ENCODE results near the gene THBS1.

Gene THBS1

DNA sequence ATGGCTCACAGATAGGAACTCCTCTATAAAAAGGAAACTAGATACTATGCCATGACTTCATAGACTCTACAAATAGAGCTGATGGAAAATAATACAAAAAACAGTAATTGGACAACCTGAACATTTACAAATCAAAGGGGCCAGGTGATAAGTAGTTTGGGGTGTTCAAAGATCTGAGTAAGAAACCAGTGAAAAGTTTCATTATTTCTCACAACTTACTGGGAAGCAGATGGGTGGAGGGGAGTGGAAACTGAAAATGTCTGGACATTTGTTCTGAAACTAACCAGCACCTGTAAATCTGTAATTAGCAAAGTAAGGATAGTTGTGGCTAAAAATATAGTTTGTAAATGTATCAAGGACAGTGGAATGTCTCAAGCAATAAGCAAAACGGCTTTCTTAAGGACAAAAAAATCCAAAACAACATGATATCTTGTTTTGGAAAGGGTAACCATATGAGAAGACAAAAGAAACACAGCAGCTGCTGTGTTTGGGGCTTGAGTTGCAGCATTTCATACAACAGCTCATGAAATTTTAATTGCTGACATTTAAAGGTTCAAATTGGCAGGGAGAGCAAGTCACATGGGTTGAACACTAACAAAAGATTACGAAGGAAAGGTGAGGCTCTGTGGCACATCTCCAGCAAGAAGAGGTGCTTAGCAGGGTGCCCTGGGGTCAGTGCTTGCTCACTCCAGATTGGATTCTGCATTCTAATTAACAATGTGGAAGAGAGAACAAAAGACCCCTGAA is 26.8 kb upstream of the THBS1 start:
- Histone ChIP-seq H3K27me3 (ENCODE audit: insufficient read depth, low read length) (no peaks in the 10 kb centered on the region), H3K4me3 (ENCODE audit: low read length) (no peak overlapping the region), H3K36me3 (ENCODE audit: insufficient read depth, low read length) (no peaks in the 10 kb centered on the region), H2AFZ (ENCODE audit: low read depth, low read length) (peak overlapping the region; percentile 53), H3K4me1 (ENCODE audit: insufficient read depth, low read length) (peaks cover 17% of the 10 kb centered on the region), H3K9me3 (ENCODE audit: low read length) (no peaks in the 10 kb centered on the region)

DNA sequence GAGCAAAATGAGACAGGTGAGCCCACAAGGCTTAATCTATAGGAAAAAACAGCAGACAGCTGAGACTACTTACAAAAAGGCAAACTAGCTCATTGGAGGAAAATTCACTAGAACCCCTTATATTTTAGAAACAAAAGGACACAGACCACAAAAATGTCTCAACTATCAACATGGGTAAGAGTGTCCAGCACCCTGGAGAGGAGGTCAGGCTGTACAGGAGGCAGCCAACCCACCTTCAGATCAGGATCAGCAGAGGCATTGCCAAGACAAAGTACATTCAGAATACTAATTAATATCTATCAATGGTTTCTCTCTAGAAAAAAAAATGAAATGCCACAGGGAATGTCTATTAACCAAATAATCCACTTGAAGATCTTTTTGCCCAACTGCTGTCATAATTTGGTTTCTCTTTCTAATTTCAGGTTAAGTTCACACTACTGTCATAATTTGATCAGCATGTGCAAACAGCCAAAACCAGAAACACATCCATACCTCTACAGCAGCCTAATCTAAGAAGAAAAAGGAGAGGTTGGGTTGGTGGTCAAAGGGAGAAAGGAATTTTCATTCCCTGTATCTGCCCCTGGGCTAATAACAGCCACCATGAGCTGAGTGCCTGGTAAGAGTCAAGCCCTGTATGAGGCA is 26.0 kb upstream of the THBS1 start:
- H2AFZ ChIP-seq (ENCODE audit: low read depth, low read length): peak overlapping the region; percentile 53
- no peaks in the 10 kb centered on the region for H3K27me3 ChIP-seq (ENCODE audit: insufficient read depth, low read length)
- peaks cover 17% of the 10 kb centered on the region for H3K4me1 ChIP-seq (ENCODE audit: insufficient read depth, low read length)

DNA sequence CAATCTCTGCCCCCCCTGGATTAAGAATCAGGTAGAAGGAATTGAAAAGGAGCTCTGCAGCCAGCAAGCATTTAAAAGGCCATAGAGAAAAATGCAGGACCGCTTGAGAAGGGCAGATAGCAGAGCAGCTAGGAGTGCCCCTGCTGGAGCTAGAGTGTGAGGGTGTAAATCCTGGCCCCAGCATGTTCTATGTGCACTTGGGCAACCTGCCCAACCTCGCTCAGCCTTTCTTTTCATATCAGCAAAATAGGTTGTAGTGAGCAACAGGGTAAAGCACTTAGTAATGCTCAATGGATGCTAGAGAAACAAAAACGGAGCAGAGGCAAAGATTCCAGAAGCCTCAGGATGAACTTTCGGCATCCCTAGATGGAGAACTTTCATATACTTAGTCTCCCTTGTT is 25.0 kb upstream of the THBS1 start:
- H3K4me1 ChIP-seq (ENCODE audit: insufficient read depth, low read length): peaks cover 17% of the 10 kb centered on the region
- H3K27me3 ChIP-seq (ENCODE audit: insufficient read depth, low read length): no peaks in the 10 kb centered on the region
- H3K36me3 ChIP-seq (ENCODE audit: insufficient read depth, low read length): no peaks in the 10 kb centered on the region
- no peak overlapping the region for H2AFZ ChIP-seq (ENCODE audit: low read depth, low read length)
- H3K9me3 ChIP-seq (ENCODE audit: low read length): no peaks in the 10 kb centered on the region
- no peak overlapping the region for H3K4me3 ChIP-seq (ENCODE audit: low read length)

More for the DNA sequence above, 26.0 kb upstream of the THBS1 start:
- Histone ChIP-seq H3K36me3 (ENCODE audit: insufficient read depth, low read length) (no peaks in the 10 kb centered on the region), H3K4me3 (ENCODE audit: low read length) (no peak overlapping the region), H3K9me3 (ENCODE audit: low read length) (no peaks in the 10 kb centered on the region)

DNA sequence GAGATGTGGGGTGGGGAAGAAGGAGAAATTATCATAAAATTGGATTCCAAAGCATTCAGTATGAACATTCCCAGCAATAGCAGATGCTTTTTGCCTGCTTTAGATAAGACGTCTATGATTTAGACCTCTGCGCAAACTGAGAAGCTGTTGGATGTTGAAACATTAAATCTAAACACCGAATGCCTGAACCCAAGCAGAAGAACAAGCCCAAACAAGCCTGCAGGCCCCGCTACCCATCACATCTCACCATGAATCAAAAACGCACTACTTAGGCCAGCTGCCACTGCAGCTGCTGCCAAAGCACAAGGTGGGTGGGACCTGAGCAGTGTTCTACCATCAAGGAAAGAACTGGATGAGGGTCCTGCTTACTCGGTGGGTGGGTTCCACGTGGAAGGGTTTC is 24.4 kb upstream of the THBS1 start:
- H2AFZ ChIP-seq (ENCODE audit: low read depth, low read length): no peak overlapping the region
- no peak overlapping the region for H3K4me3 ChIP-seq (ENCODE audit: low read length)
- peaks cover 17% of the 10 kb centered on the region for H3K4me1 ChIP-seq (ENCODE audit: insufficient read depth, low read length)
- no peaks in the 10 kb centered on the region for H3K27me3 ChIP-seq (ENCODE audit: insufficient read depth, low read length)
- no peaks in the 10 kb centered on the region for H3K36me3 ChIP-seq (ENCODE audit: insufficient read depth, low read length)
- no peaks in the 10 kb centered on the region for H3K9me3 ChIP-seq (ENCODE audit: low read length)

DNA sequence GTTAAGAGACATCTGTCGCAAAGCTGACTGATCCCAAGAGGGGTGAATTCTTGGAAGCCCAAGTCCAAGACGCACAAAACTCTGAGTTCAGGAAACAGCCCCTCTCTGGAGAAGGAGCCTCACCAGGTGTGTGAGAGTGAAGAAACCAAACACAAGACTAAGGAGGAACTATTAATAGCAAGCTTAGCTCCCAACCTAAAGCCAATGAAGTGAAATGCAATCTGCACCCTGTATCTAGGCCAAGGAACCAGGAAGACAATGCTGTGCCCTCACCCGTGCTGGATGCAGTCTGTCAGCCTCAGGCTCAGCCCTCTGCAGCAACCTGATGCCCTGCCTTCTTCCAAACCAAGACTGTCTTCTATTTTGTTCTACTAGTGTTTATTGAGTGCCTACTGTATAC is 22.5 kb upstream of the THBS1 start:
- Histone ChIP-seq H3K4me1 (ENCODE audit: insufficient read depth, low read length) (peaks cover 17% of the 10 kb centered on the region), H3K27me3 (ENCODE audit: insufficient read depth, low read length) (no peaks in the 10 kb centered on the region), H3K9me3 (ENCODE audit: low read length) (no peaks in the 10 kb centered on the region), H3K4me3 (ENCODE audit: low read length) (no peak overlapping the region), H3K36me3 (ENCODE audit: insufficient read depth, low read length) (no peaks in the 10 kb centered on the region), H2AFZ (ENCODE audit: low read depth, low read length) (no peak overlapping the region)

DNA sequence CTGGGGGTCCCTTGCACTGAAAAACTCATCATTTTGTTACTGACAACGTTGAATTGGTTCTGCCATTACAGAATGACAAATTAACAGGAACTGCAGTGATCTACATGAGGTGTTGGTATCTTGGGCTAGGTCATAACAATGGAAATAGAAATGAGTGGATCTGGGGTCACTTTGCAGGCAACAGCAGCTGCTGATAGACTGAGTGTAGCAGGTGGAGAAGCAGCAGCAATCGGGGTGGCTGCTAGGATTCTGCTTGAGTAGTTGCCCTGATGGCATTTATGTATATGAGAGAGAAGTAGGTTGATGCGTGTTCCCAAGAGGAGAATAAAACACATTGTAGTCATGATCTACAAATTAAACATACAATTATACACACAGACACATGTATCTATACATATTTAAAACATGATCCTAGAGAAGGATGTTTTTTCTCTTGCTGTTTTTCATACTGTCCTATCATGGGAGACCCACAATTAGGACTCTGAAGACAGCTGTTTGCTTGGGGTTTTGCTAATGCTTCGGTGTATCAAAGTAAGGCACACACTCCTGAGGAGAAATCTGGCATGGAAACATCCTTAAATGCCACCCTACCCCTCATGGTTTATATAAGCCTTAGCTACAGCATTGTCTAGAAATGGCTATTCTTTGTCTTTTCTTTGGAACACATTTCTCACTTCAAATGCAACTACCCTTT is 15.8 kb upstream of the THBS1 start:
- H2AFZ ChIP-seq (ENCODE audit: low read depth, low read length): no peak overlapping the region
- no peaks in the 10 kb centered on the region for H3K36me3 ChIP-seq (ENCODE audit: insufficient read depth, low read length)
- no peaks in the 10 kb centered on the region for H3K27me3 ChIP-seq (ENCODE audit: insufficient read depth, low read length)
- H3K4me3 ChIP-seq (ENCODE audit: low read length): no peak overlapping the region
- no peaks in the 10 kb centered on the region for H3K9me3 ChIP-seq (ENCODE audit: low read length)
- H3K4me1 ChIP-seq (ENCODE audit: insufficient read depth, low read length): no peaks in the 10 kb centered on the region

DNA sequence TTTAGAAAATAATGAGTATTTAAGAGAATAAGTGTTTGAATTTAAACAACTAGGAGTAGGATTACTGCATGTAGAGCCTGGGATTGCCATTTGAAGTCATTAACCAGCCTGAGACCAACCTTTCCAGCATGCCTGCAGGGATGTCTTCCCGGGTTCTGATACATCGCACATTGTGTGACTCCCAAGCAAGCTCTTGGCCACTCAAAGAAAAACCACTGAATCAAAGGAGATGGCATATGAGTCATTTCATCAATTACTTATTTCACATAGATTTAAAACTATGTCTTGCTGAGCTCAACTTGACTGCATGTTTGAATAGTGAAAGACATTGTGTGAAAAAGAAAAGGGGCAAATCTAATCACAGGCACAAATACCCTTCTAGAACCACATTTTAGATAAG is 15.0 kb upstream of the THBS1 start:
- Histone ChIP-seq H3K4me1 (ENCODE audit: insufficient read depth, low read length) (no peaks in the 10 kb centered on the region), H3K9me3 (ENCODE audit: low read length) (no peaks in the 10 kb centered on the region), H3K4me3 (ENCODE audit: low read length) (no peak overlapping the region), H2AFZ (ENCODE audit: low read depth, low read length) (no peak overlapping the region), H3K27me3 (ENCODE audit: insufficient read depth, low read length) (no peaks in the 10 kb centered on the region), H3K36me3 (ENCODE audit: insufficient read depth, low read length) (no peaks in the 10 kb centered on the region)

DNA sequence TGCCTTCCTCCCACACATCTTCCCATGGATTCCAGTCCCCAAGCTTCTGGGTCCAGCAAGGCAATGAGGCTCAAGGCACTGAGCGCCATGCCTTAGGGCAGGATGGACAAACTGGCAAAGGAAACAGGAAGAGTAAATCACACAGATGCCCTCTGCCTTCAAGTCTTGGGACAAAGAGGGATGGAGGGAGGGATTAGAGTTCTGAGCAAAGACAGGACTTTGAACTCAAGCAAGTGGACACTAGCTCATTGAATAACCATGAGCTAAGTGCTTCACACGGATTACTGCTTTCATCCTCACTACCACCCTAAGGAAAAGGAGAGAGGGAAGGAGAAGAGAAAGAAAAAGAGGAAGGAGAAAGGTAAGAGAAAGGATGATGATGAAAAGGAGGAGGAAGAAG is 7.6 kb upstream of the THBS1 start:
- no peak overlapping the region for H2AFZ ChIP-seq (ENCODE audit: low read depth, low read length)
- no peaks in the 10 kb centered on the region for H3K27me3 ChIP-seq (ENCODE audit: insufficient read depth, low read length)
- no peaks in the 10 kb centered on the region for H3K4me1 ChIP-seq (ENCODE audit: insufficient read depth, low read length)
- H3K36me3 ChIP-seq (ENCODE audit: insufficient read depth, low read length): no peaks in the 10 kb centered on the region
- no peak overlapping the region for H3K4me3 ChIP-seq (ENCODE audit: low read length)
- no peaks in the 10 kb centered on the region for H3K9me3 ChIP-seq (ENCODE audit: low read length)

DNA sequence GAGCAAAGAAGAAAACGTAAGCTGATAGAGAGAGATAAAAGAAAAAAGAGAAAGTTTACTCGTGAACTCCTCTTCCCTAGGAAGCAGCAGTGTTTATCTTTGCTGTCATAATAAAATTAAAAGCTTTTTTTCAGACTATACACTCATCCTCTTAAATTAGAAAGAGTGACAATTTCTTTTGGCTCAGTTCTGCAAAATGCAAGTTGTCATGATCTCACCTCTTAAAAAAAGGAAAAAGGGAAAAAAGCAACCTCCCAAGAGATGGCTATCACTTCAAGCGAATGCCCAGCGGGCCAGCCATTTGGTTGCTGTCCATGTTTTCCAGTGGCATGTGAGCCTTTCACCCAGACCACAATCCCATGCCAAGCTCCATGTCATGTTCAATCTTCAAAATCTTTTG is 7.0 kb upstream of the THBS1 start:
- Histone ChIP-seq H3K4me1 (ENCODE audit: insufficient read depth, low read length) (peaks cover under 1% of the 10 kb centered on the region), H3K4me3 (ENCODE audit: low read length) (no peak overlapping the region), H3K9me3 (ENCODE audit: low read length) (no peaks in the 10 kb centered on the region)

DNA sequence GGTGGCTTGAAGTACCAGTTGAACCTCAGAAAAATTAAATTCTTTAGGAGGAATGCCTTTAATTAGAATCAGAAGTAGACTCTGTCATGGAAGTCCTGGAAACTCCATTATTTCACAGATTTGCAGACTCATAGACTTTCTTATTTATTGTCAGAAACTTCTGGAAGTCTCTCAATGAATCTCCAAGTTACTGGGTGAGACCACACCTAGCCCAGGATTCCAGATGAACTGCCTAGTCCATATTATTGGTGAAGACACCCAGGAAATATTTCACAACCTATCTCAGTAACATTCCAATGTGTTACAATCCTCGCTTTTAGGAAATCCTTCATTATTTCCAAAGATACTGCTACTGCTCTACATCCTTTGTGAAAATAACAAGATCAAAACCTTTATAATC is 6.5 kb upstream of the THBS1 start:
- H3K27me3 ChIP-seq (ENCODE audit: insufficient read depth, low read length): no peaks in the 10 kb centered on the region
- H3K36me3 ChIP-seq (ENCODE audit: insufficient read depth, low read length): no peaks in the 10 kb centered on the region
- no peak overlapping the region for H2AFZ ChIP-seq (ENCODE audit: low read depth, low read length)
- H3K4me1 ChIP-seq (ENCODE audit: insufficient read depth, low read length): peaks cover 6% of the 10 kb centered on the region
- no peaks in the 10 kb centered on the region for H3K9me3 ChIP-seq (ENCODE audit: low read length)
- H3K4me3 ChIP-seq (ENCODE audit: low read length): no peak overlapping the region

More for the DNA sequence above, 7.0 kb upstream of the THBS1 start:
- Histone ChIP-seq H3K27me3 (ENCODE audit: insufficient read depth, low read length) (no peaks in the 10 kb centered on the region), H2AFZ (ENCODE audit: low read depth, low read length) (no peak overlapping the region), H3K36me3 (ENCODE audit: insufficient read depth, low read length) (no peaks in the 10 kb centered on the region)

DNA sequence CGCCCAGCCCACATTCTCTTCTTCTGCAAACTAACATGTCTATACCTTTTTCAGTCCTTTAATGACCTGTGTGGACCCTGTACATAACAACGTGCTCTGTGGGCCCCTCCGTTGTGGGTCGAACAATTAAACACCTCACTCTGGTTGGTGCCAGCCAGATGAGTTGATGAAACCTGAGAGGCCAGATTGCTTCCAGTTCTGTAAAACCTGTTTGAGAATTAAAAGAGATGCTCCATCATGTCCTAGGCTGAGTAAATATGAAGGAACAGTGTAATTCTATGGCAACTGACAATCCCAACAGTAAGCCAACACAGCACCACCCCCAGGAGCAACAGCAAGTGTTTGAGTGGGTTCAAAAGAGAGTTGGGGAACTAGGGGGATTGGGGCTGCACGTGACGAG is 5.7 kb upstream of the THBS1 start:
- H3K27me3 ChIP-seq (ENCODE audit: insufficient read depth, low read length): no peaks in the 10 kb centered on the region
- H3K9me3 ChIP-seq (ENCODE audit: low read length): no peaks in the 10 kb centered on the region
- H3K4me1 ChIP-seq (ENCODE audit: insufficient read depth, low read length): peaks cover 13% of the 10 kb centered on the region

DNA sequence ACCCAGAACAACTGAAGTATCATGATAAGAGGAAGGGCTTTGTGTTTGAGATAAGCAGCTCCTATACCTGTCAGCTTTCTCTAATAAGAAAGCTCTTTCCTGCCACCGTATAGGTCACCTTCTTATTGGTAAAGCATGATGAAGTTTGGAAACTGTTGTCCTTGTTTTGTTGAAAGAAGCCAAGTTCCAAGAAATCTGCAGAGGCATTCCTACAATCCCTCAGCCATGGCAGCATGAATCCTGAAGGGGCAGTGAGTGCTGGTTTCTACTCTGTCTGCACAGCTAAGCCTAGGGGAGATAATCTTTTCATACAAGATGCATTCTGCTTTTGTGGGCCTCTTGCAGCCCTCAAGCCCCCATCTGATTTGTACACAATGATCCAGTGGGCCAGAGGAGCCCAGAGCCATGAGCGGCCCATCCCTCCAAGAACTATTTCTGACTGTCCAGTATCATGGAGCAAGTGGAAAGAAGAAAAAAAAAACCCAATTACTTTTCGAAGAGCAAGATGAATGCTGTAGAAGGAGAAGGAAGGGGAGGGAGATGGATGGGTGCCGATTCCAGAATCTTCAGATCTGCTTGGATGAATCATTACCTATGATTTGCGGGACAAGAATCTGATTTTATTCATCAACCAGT is 1.9 kb upstream of the THBS1 start:
- H3K36me3 ChIP-seq (ENCODE audit: insufficient read depth, low read length): peaks cover 18% of the 10 kb centered on the region
- H3K4me1 ChIP-seq (ENCODE audit: insufficient read depth, low read length): peaks cover 38% of the 10 kb centered on the region
- no peaks in the 10 kb centered on the region for H3K9me3 ChIP-seq (ENCODE audit: low read length)
- H3K27me3 ChIP-seq (ENCODE audit: insufficient read depth, low read length): no peaks in the 10 kb centered on the region
- H3K4me3 ChIP-seq (ENCODE audit: low read length): peak overlapping the region; percentile 73
- H2AFZ ChIP-seq (ENCODE audit: low read depth, low read length): no peak overlapping the region

More for the DNA sequence above, 5.7 kb upstream of the THBS1 start:
- Histone ChIP-seq H3K36me3 (ENCODE audit: insufficient read depth, low read length) (no peaks in the 10 kb centered on the region), H3K4me3 (ENCODE audit: low read length) (no peak overlapping the region), H2AFZ (ENCODE audit: low read depth, low read length) (no peak overlapping the region)
